Body of pancreas (tissue), 4 donors: ENCODE results near the gene RSF1.

ENCODE experiments used
- CTCF ChIP-seq, 7 experiments: fragments of 450-650 bp in 4 of 7; fragments of 200-600 bp in 3 of 7; sonication (generic) in 3 of 7; IDR thresholded peaks; one replicate each; pipeline ENCODE4 v1.5.1; 2016 to 2019; ENCODE audit warnings: antibody characterized with exemption in 7 of 7
- POLR2A ChIP-seq, 3 donors: fragments of 450-650 bp; IDR thresholded peaks; one replicate each; pipeline ENCODE4 v1.6.1; 2016; ENCODE audit warnings: antibody characterized with exemption in 3 of 3, mild to moderate bottlenecking in 2 of 3

- TF ChIP-seq CTCF (IDR thresholded peaks at IDR 0.05) (no peak), POLR2A (IDR thresholded peaks at IDR 0.05) (no peak)
Measured at GRCh38 chr11:77732143-77732542, 88.4 kb downstream of the RSF1 start.
